Endothelial cell (in vitro differentiated cells): Measurements from ENCODE around the gene CLCA2. TPM values are rescaled to one million over a fixed set of nuclear protein-coding genes. Genes with fewer than 3 reads are reported as not detected.
A peak's percentile ranks its signal among the peaks of the same experiment; 100 is the strongest.

Experiments
- DNase-seq: peaks from one replicate; pipeline ENCODE4 v3.0.0; 2021; ENCODE audit warnings: low spot score
- H3K27ac Mint-ChIP-seq: one replicate; pipeline ENCODE4 v1.8.0; 2021; ENCODE audit warnings: mixed read lengths, inconsistent platforms; ENCODE audit not compliant: unreplicated experiment
- H3K27me3 Mint-ChIP-seq: one replicate; pipeline ENCODE4 v1.8.0; 2021; ENCODE audit warnings: mild to moderate bottlenecking, moderate library complexity, mixed read lengths, inconsistent platforms; ENCODE audit not compliant: unreplicated experiment
- H3K36me3 Mint-ChIP-seq: one replicate; pipeline ENCODE4 v1.8.0; 2021; ENCODE audit warnings: mild to moderate bottlenecking, low read depth, mixed read lengths, inconsistent platforms; ENCODE audit not compliant: unreplicated experiment
- H3K4me1 Mint-ChIP-seq: one replicate; pipeline ENCODE4 v1.8.0; 2021; ENCODE audit warnings: mild to moderate bottlenecking, mixed read lengths, inconsistent platforms; ENCODE audit not compliant: unreplicated experiment
- H3K4me3 Mint-ChIP-seq: one replicate; pipeline ENCODE4 v1.8.0; 2021; ENCODE audit warnings: mild to moderate bottlenecking, mixed read lengths, inconsistent platforms; ENCODE audit not compliant: unreplicated experiment
- H3K9me3 Mint-ChIP-seq: one replicate; pipeline ENCODE4 v1.8.0; 2021; ENCODE audit warnings: mixed read lengths, inconsistent platforms; ENCODE audit not compliant: unreplicated experiment
- CTCF ChIP-seq: fragments of 200-600 bp; sonication (generic); IDR thresholded peaks from one replicate; pipeline ENCODE4 v1.5.0; 2021; ENCODE audit warnings: antibody characterized with exemption; ENCODE audit not compliant: unreplicated experiment
- total RNA-seq: library from RNA; stranded (reverse); fragmentation: NEBNext Ultra II Directional; extraction: Animal tissue kit (Norgen Biotek cat#: 25700); gene quantifications from one replicate; pipeline ENCODE4 v1.2.1, GENCODE V29; 2021; ENCODE audit not compliant: unreplicated experiment

Gene CLCA2
- total RNA-seq, 1 donor from 2014 or later, result not detected

- Mint-ChIP-seq H3K9me3 (no peaks in the 10 kb centered on the region), H3K4me1 (peaks cover 13% of the 10 kb centered on the region), H3K27ac (peak overlapping the region; percentile 68), H3K4me3 (no peak overlapping the region), H3K27me3 (no peaks in the 10 kb centered on the region), H3K36me3 (no peaks in the 10 kb centered on the region)
- no peak for TF ChIP-seq CTCF
- no peak for DNase-seq
Measured at GRCh38 chr1:86389307-86389706, 34.7 kb upstream of the CLCA2 start.

GRCh38 chr1:86394416-86394815, 29.6 kb upstream of the CLCA2 start:
- no peak for TF ChIP-seq CTCF
- H3K36me3 Mint-ChIP-seq, result no peaks in the 10 kb centered on the region
- H3K4me3 Mint-ChIP-seq, result peak overlapping the region; percentile 33
- no peaks in the 10 kb centered on the region for H3K9me3 Mint-ChIP-seq
- no peak overlapping the region for H3K27ac Mint-ChIP-seq
- H3K27me3 Mint-ChIP-seq, result peaks cover 1% of the 10 kb centered on the region
- DNase-seq, result no peak
- H3K4me1 Mint-ChIP-seq, result peaks cover 24% of the 10 kb centered on the region

- no peaks in the 10 kb centered on the region for H3K36me3 Mint-ChIP-seq
- DNase-seq, result peak; percentile 88
- H3K4me3 Mint-ChIP-seq, result peak within 1 kb of the TSS; percentile 96
- TF ChIP-seq CTCF, result no peak
- H3K9me3 Mint-ChIP-seq, result no peaks in the 10 kb centered on the region
- peaks cover 1% of the 10 kb centered on the region for H3K27me3 Mint-ChIP-seq
- peaks cover 18% of the 10 kb centered on the region for H3K4me1 Mint-ChIP-seq
- H3K27ac Mint-ChIP-seq, result peak within 1 kb of the TSS; percentile 95
Measured at GRCh38 chr1:86395751-86396497, 28.0 kb upstream of the CLCA2 start, which contains the start of gene ODF2L. TSS of gene ODF2L (minus strand) at chr1:86396323. CDS start at chr1:86387027, 9,296 bp downstream.

- Mint-ChIP-seq H3K27me3 (peaks cover 1% of the 10 kb centered on the region), H3K4me1 (peaks cover 18% of the 10 kb centered on the region), H3K36me3 (no peaks in the 10 kb centered on the region), H3K27ac (peak overlapping the region; percentile 95), H3K9me3 (no peaks in the 10 kb centered on the region), H3K4me3 (peak overlapping the region; percentile 96)
- TF ChIP-seq CTCF, result no peak
- DNase-seq, result no peak
Measured at GRCh38 chr1:86396498-86396890, 27.5 kb upstream of the CLCA2 start.

GRCh38 chr1:86409416-86410021, 14.5 kb upstream of the CLCA2 start:
- no peak for DNase-seq

More at GRCh38 chr1:86409416-86410021, 14.5 kb upstream of the CLCA2 start:
- no peak for TF ChIP-seq CTCF
- H3K4me3 Mint-ChIP-seq, result no peak overlapping the region
- no peaks in the 10 kb centered on the region for H3K9me3 Mint-ChIP-seq
- no peaks in the 10 kb centered on the region for H3K36me3 Mint-ChIP-seq
- no peak overlapping the region for H3K27ac Mint-ChIP-seq
- no peaks in the 10 kb centered on the region for H3K4me1 Mint-ChIP-seq
- H3K27me3 Mint-ChIP-seq, result peaks cover 2% of the 10 kb centered on the region
